GM10248 (cell line): Measurements from ENCODE around the gene POLR3A.

Source experiments
- CTCF ChIA-PET: fragments of 300-600 bp; sonication (Branson Sonifier 250); formaldehyde crosslinking; extraction: SDS; loops from one replicate; lab custom pipeline; 2021; ENCODE audit warnings: antibody characterized with exemption; lab: Yijun Ruan, JAX
- POLR2A ChIA-PET: fragments of 350-650 bp; sonication (Branson Sonifier 250); formaldehyde crosslinking; extraction: SDS; loops from one replicate; lab custom pipeline; 2020; ENCODE audit warnings: antibody characterized with exemption; lab: Yijun Ruan, JAX
- DNase-seq: peaks from one replicate; pipeline ENCODE4 v3.0.0; 2012; ENCODE audit errors: extremely low spot score
- TF ChIP-seq, protein P1 (sequence below): IDR thresholded peaks from 2 replicates; pipeline ENCODE4 v1.5.1; 2012; ENCODE audit warnings: mild to moderate bottlenecking, low read depth; ENCODE audit errors: extremely low read depth, missing control alignments, control extremely low read depth

Gene POLR3A

DNA sequence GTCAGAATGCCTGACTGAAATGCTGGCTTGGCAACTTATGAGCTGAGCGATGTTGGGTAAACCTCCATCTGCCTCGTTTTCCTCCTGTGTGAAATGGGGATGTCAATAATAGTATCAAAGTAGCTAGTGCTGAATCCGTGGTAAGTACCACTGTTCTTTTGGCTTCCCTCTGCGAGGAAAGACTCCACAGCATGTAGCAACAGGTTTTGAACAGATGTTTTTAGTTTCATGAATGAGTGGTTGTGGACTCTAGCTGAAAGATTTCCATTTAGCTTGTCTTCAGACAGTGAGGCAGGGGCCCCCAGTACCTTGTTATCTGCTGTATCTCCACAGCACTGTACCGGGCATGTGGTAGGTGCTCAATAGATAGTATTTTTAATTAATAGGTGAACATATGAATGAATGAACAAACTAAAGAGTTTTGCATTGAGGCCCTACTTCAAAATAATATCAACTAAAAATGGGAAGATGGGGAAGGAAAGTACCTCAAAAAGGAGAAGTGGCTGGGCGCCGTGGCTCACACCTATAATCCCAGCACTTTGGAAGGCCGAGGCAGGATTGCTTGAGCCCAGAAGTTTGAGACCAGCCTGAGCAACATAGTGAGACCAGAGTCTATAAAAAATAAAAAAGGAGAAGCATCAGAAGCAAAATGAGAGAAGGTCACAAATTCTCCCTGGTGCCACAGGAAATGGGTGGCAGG lies 97.1 kb downstream of the POLR3A start:
- no peak for DNase-seq
- POLR2A ChIA-PET, result no interaction called here
- CTCF ChIA-PET, result interaction anchor here (1.0 to 1.3 kb wide), 2 partner anchors 9 to 10 kb away, joined by 3 to 4 read pairs; no protein-coding TSS in a partner anchor
- TF ChIP-seq, protein P1, sequence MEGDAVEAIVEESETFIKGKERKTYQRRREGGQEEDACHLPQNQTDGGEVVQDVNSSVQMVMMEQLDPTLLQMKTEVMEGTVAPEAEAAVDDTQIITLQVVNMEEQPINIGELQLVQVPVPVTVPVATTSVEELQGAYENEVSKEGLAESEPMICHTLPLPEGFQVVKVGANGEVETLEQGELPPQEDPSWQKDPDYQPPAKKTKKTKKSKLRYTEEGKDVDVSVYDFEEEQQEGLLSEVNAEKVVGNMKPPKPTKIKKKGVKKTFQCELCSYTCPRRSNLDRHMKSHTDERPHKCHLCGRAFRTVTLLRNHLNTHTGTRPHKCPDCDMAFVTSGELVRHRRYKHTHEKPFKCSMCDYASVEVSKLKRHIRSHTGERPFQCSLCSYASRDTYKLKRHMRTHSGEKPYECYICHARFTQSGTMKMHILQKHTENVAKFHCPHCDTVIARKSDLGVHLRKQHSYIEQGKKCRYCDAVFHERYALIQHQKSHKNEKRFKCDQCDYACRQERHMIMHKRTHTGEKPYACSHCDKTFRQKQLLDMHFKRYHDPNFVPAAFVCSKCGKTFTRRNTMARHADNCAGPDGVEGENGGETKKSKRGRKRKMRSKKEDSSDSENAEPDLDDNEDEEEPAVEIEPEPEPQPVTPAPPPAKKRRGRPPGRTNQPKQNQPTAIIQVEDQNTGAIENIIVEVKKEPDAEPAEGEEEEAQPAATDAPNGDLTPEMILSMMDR, result no peak

- ChIA-PET CTCF (no interaction called here), POLR2A (no interaction called here)
- TF ChIP-seq, protein P1, result no peak
- no peak for DNase-seq
These were observed 101.7 kb downstream of the POLR3A start for GRCh38 chr10:77927402-77928246.

DNA sequence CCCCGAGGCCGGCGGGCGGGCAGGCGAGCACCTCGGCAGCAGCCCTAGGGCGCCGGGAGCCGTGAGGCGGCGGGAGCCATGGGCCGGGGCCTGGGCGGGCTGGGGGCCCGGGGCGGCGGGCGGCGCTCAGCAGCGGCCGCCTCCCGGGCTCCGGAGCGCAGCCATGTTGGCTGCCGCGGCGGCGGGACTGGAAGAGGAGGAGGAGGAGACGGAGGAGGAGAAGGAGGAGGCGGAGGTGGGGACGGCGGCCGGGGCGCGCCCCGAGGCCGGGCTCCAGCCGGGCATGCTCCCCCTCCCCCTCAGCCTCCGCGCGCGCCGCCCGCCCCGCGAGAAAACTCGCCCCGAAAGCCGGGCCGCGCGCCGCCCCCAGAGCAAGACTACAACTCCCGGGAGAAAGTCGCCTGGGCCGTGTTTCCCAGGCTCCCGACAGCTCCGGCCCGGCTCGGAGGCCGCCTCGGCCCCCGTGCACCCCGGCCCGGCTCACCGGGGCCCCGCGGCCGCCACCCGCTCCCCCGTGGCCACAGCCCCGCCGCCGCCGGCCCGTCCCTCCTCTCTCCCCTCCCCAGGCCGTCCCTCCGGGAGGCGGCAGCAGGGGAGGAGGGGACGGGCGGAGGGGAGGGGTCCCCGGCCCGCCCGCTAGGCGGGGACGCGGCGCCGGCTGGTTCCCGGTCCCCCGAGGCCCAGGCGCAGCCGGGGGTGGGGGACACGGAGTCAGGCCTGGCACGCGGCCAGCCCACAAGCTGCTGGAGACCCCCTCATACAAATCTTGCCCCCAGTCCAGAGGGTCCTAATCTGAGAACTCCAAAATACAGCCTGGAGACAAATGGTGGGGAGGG lies 102.5 kb downstream of the POLR3A start, which contains the start of gene DLG5:
Gene DLG5, minus strand, starts transcription at position 190 of the 836 bp plus-strand sequence. CDS start 235 bp downstream, outside the sequence.
- POLR2A ChIA-PET, result no interaction called here
- CTCF ChIA-PET, result no interaction called here
- TF ChIP-seq, protein P1, result no peak
- DNase-seq, result peak; percentile 66

DNA sequence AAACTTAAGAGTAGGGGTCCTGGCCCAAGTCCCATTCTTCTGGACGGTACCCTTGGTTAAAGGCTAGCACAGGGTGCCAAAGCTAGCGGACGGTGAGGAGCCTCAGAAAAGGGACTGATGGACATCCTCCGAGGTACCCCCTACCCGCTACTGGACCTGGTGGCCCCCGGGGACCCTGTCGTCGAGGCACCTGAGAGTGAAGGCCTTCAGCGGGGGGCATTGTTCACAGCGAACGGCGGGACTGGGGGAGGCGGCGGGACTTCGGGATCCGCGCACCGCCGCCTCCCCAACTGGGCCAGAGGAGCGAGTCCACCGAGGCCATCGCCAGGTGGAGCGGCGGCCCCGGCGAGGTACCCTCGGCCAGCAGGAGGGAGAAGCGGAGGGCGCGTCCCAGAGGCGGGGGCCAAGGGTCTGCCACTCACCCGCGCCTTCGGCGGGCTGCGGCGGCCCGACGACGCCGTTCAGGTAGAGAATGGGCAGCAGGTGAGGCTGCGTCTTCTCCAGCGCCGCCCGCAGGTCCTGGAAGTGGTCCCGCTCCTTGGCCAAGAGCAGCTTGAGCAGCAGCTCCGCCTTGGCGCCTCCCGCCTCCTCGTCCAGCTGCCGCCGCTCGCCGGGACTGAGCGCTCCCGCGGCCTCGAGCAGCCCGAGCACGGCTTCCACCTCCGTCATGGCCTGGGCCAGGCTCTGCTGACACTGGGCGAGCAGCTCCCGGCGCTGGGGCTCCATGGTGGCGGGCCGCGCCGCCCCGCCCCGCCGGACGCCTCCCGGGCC lies 103.3 kb downstream of the POLR3A start:
- TF ChIP-seq, protein P1, result peak; percentile 5
- CTCF ChIA-PET, result no interaction called here
- POLR2A ChIA-PET, result no interaction called here
- peak; percentile 56 for DNase-seq

GRCh38 chr10:77925410-77925794 lies 103.9 kb downstream of the POLR3A start:
- TF ChIP-seq, protein P1, result no peak
- CTCF ChIA-PET, result no interaction called here
- DNase-seq, result no peak
- POLR2A ChIA-PET, result no interaction called here
